Measurements from ENCODE around the gene BMP10.
"Not testable (repeated sequence)": the region's sequence is repeated elsewhere in the genome, so short reads cannot be mapped to it uniquely, and the experiment has no call there.

Gene BMP10

GRCh38 chr2:68871159-68871764 is at the start of gene BMP10:
Gene BMP10, minus strand, starts transcription at chr2:68871397. Its CDS starts 39 bp downstream, at chr2:68871358.
- no peak for DNase-seq (ENCODE audit: low spot score)

GRCh38 chr2:68920481-68921170 is 49.4 kb upstream of the BMP10 start:
- no peak for DNase-seq (ENCODE audit: low spot score)

- no peak for DNase-seq (ENCODE audit: low spot score)
Observed at GRCh38 chr2:68918497-68918896, 47.3 kb upstream of the BMP10 start.

GRCh38 chr2:68917034-68917718 is 46.0 kb upstream of the BMP10 start:
- no peak for DNase-seq (ENCODE audit: low spot score)

GRCh38 chr2:68916226-68916625 is 45.0 kb upstream of the BMP10 start:
- DNase-seq (ENCODE audit: low spot score) = no peak

GRCh38 chr2:68915393-68915792 is 44.2 kb upstream of the BMP10 start:
- DNase-seq (ENCODE audit: low spot score) = no peak

- no peak for DNase-seq (ENCODE audit: low spot score)
Observed at GRCh38 chr2:68913359-68913758, 42.2 kb upstream of the BMP10 start.

GRCh38 chr2:68912732-68913131 is 41.5 kb upstream of the BMP10 start:
- DNase-seq (ENCODE audit: low spot score) = no peak

- no peak for DNase-seq (ENCODE audit: low spot score)
Observed at GRCh38 chr2:68912111-68912510, 40.9 kb upstream of the BMP10 start.

- no peak for DNase-seq (ENCODE audit: low spot score)
Observed at GRCh38 chr2:68911709-68912108, 40.5 kb upstream of the BMP10 start.

GRCh38 chr2:68911246-68911645 is 40.0 kb upstream of the BMP10 start:
- no peak for DNase-seq (ENCODE audit: low spot score)

GRCh38 chr2:68909793-68910674 is 38.8 kb upstream of the BMP10 start:
- peak; percentile 76 for DNase-seq (ENCODE audit: low spot score)

- DNase-seq (ENCODE audit: low spot score) = peak; percentile 87
Observed at GRCh38 chr2:68908392-68908970, 37.3 kb upstream of the BMP10 start.

GRCh38 chr2:68907920-68908253 is 36.7 kb upstream of the BMP10 start:
- DNase-seq (ENCODE audit: low spot score) = peak; percentile 12

- peak; percentile 21 for DNase-seq (ENCODE audit: low spot score)
Observed at GRCh38 chr2:68907232-68907919, 36.2 kb upstream of the BMP10 start.

- no peak for DNase-seq (ENCODE audit: low spot score)
Observed at GRCh38 chr2:68906716-68907115, 35.5 kb upstream of the BMP10 start.

GRCh38 chr2:68905116-68905515 is 33.9 kb upstream of the BMP10 start:
- no peak for DNase-seq (ENCODE audit: low spot score)

GRCh38 chr2:68901561-68901960 is 30.4 kb upstream of the BMP10 start:
- no peak for DNase-seq (ENCODE audit: low spot score)

GRCh38 chr2:68901199-68901514 is 30.0 kb upstream of the BMP10 start:
- no peak for DNase-seq (ENCODE audit: low spot score)

GRCh38 chr2:68900496-68901198 is 29.4 kb upstream of the BMP10 start:
- no peak for DNase-seq (ENCODE audit: low spot score)

- DNase-seq (ENCODE audit: low spot score) = not testable (repeated sequence)
Observed at GRCh38 chr2:68895981-68896380, 24.8 kb upstream of the BMP10 start.
